ENCODE results near the gene TCF12.

The TCF12 gene

DNA sequence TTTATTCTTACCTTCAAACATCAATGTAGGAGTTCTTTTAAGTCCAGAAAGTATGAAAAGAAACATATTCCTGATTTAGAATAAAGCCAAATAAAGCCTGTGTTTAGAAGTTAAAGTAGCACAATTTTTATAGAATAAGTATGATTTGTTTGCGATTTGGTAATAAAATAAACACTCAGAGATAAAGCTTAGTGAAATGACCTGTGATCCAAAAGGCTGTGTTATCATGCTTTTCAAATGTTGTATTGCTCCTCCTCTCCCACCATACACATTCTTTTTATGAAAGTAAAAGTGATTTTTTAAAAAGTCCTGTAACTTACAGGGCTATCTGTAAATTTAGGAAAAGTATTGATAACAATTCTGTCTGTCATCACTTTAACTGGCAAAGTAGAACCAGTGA, 319.2 kb downstream of the TCF12 start:
- H3K27me3 ChIP-seq (ENCODE audit: insufficient read depth, poor library complexity, severe bottlenecking): no peaks in the 10 kb centered on the region
- H3K4me3 ChIP-seq (replicated peaks; ENCODE audit: insufficient read depth, low read length): no peak overlapping the region
- TF ChIP-seq POLR2AphosphoS5 (IDR thresholded peaks at IDR 0.05; ENCODE audit: low read depth): no peak
- TF ChIP-seq, protein P1, sequence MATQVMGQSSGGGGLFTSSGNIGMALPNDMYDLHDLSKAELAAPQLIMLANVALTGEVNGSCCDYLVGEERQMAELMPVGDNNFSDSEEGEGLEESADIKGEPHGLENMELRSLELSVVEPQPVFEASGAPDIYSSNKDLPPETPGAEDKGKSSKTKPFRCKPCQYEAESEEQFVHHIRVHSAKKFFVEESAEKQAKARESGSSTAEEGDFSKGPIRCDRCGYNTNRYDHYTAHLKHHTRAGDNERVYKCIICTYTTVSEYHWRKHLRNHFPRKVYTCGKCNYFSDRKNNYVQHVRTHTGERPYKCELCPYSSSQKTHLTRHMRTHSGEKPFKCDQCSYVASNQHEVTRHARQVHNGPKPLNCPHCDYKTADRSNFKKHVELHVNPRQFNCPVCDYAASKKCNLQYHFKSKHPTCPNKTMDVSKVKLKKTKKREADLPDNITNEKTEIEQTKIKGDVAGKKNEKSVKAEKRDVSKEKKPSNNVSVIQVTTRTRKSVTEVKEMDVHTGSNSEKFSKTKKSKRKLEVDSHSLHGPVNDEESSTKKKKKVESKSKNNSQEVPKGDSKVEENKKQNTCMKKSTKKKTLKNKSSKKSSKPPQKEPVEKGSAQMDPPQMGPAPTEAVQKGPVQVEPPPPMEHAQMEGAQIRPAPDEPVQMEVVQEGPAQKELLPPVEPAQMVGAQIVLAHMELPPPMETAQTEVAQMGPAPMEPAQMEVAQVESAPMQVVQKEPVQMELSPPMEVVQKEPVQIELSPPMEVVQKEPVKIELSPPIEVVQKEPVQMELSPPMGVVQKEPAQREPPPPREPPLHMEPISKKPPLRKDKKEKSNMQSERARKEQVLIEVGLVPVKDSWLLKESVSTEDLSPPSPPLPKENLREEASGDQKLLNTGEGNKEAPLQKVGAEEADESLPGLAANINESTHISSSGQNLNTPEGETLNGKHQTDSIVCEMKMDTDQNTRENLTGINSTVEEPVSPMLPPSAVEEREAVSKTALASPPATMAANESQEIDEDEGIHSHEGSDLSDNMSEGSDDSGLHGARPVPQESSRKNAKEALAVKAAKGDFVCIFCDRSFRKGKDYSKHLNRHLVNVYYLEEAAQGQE (IDR thresholded peaks at IDR 0.05; ENCODE audit: insufficient replicate concordance, low read depth): no peak
- no peak for TF ChIP-seq SPI1 (IDR thresholded peaks at IDR 0.05; ENCODE audit: borderline replicate concordance, low read depth)
- TF ChIP-seq, protein P2, sequence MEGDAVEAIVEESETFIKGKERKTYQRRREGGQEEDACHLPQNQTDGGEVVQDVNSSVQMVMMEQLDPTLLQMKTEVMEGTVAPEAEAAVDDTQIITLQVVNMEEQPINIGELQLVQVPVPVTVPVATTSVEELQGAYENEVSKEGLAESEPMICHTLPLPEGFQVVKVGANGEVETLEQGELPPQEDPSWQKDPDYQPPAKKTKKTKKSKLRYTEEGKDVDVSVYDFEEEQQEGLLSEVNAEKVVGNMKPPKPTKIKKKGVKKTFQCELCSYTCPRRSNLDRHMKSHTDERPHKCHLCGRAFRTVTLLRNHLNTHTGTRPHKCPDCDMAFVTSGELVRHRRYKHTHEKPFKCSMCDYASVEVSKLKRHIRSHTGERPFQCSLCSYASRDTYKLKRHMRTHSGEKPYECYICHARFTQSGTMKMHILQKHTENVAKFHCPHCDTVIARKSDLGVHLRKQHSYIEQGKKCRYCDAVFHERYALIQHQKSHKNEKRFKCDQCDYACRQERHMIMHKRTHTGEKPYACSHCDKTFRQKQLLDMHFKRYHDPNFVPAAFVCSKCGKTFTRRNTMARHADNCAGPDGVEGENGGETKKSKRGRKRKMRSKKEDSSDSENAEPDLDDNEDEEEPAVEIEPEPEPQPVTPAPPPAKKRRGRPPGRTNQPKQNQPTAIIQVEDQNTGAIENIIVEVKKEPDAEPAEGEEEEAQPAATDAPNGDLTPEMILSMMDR (IDR thresholded peaks at IDR 0.05; ENCODE audit: insufficient read depth, low read length): no peak
- no peak for TF ChIP-seq GABPA (IDR thresholded peaks at IDR 0.05; ENCODE audit: low read depth)
- DNase-seq (ENCODE audit: low read depth in 1 of 2, low spot score in 1 of 2): no peak
- no peak overlapping the region for H3K27ac ChIP-seq (replicated peaks)

DNA sequence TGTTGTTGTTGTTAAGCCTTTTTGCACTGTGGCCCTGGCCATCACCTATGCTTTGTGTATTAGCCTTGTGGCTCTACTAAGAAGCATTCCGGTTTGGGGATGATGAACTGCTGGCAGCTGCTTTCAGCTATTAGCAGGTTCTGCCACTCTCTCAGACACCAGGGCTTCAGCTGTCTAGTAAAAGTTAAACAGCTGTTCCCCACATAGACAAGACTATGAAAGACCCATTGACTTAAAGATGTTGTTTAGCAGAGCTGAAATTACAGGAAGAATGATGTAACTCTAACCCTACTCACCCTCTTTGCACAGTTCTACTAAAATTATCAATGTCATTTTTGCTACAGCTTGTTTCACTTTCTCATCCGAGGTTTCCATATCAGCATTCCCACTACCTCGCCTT, 326.7 kb downstream of the TCF12 start:
- H3K27ac ChIP-seq (replicated peaks): no peak overlapping the region
- DNase-seq (ENCODE audit: low read depth in 1 of 2, low spot score in 1 of 2): no peak

GRCh38 chr15:57245714-57246113, 327.3 kb downstream of the TCF12 start:
- Histone ChIP-seq H3K4me3 (replicated peaks; ENCODE audit: insufficient read depth, low read length) (no peak overlapping the region), H3K27ac (replicated peaks) (no peak overlapping the region), H3K27me3 (ENCODE audit: insufficient read depth, poor library complexity, severe bottlenecking) (no peaks in the 10 kb centered on the region)
- no peak for TF ChIP-seq SPI1 (IDR thresholded peaks at IDR 0.05; ENCODE audit: borderline replicate concordance, low read depth)
- TF ChIP-seq, protein P2 (IDR thresholded peaks at IDR 0.05; ENCODE audit: insufficient read depth, low read length): no peak
- TF ChIP-seq, protein P1 (IDR thresholded peaks at IDR 0.05; ENCODE audit: insufficient replicate concordance, low read depth): no peak
- DNase-seq (ENCODE audit: low read depth in 1 of 2, low spot score in 1 of 2): no peak

More for the DNA sequence above, 326.7 kb downstream of the TCF12 start:
- Histone ChIP-seq H3K27me3 (ENCODE audit: insufficient read depth, poor library complexity, severe bottlenecking) (no peaks in the 10 kb centered on the region), H3K4me3 (replicated peaks; ENCODE audit: insufficient read depth, low read length) (no peak overlapping the region)
- TF ChIP-seq, protein P2 (IDR thresholded peaks at IDR 0.05; ENCODE audit: insufficient read depth, low read length): no peak
- no peak for TF ChIP-seq POLR2AphosphoS5 (IDR thresholded peaks at IDR 0.05; ENCODE audit: low read depth)
- TF ChIP-seq SPI1 (IDR thresholded peaks at IDR 0.05; ENCODE audit: borderline replicate concordance, low read depth): no peak
- TF ChIP-seq, protein P1 (IDR thresholded peaks at IDR 0.05; ENCODE audit: insufficient replicate concordance, low read depth): no peak
- no peak for TF ChIP-seq GABPA (IDR thresholded peaks at IDR 0.05; ENCODE audit: low read depth)

All from HL-60 (cell line).